IMR-90 (cell line): ENCODE results near the gene LUZP1. TPM values are rescaled to one million over a fixed set of nuclear protein-coding genes. Genes with fewer than 3 reads are reported as not detected.

Experiments
- ATAC-seq: fragments of 200-7000 bp; cut with Tn5 transposase; 2 replicates; pipeline ENCODE4 v1.9.1; 2020; ENCODE audit warnings: low read depth, mild to moderate bottlenecking, moderate library complexity
- BruUV-seq: library from RNA; stranded (reverse); fragments of 400-500 nt; replicated peaks from 2 replicates; lab custom pipeline; 2021; lab: Mats Ljungman, UMichigan
- CTCF ChIA-PET: fragments of 300-600 bp; formaldehyde crosslinking; extraction: SDS; loops from one replicate; lab custom pipeline; 2021; ENCODE audit warnings: antibody characterized with exemption; lab: Yijun Ruan, JAX
- POLR2A ChIA-PET: fragments of 300-600 bp; sonication (Branson Sonifier 250); formaldehyde crosslinking; loops from one replicate; lab custom pipeline; 2022; ENCODE audit warnings: antibody characterized with exemption; ENCODE audit not compliant: unreplicated experiment; lab: Charles Lee
- DNase-seq: peaks from one replicate; pipeline ENCODE4 v3.0.0; 2013
- H2AFZ ChIP-seq: replicated peaks from 2 replicates; pipeline ENCODE3; 2013; ENCODE audit warnings: low read length, mild to moderate bottlenecking; ENCODE audit not compliant: poor library complexity
- H2AK5ac ChIP-seq: 2 replicates; pipeline ENCODE4 v1.6.1; 2013; ENCODE audit warnings: low read depth, low read length, inconsistent platforms
- H2AK9ac ChIP-seq: replicated peaks from 2 replicates; pipeline ENCODE3; 2013; ENCODE audit warnings: mild to moderate bottlenecking, low read depth, low read length, moderate library complexity; ENCODE audit not compliant: poor library complexity
- H2BK120ac ChIP-seq: 2 replicates; pipeline ENCODE4 v1.6.1; 2013; ENCODE audit warnings: low read depth, low read length, inconsistent platforms
- H2BK15ac ChIP-seq: 3 replicates; pipeline ENCODE4 v1.6.1; 2013; ENCODE audit warnings: low read depth, low read length, inconsistent platforms
- H2BK20ac ChIP-seq: 2 replicates; pipeline ENCODE4 v1.6.1; 2013; ENCODE audit warnings: low read depth, mild to moderate bottlenecking, inconsistent platforms, low read length, moderate library complexity
- H2BK5ac ChIP-seq: 2 replicates; pipeline ENCODE4 v1.6.1; 2013; ENCODE audit warnings: mild to moderate bottlenecking, low read depth, low read length, inconsistent platforms; ENCODE audit not compliant: poor library complexity, severe bottlenecking
- H3K14ac ChIP-seq: replicated peaks from 2 replicates; pipeline ENCODE4 v1.6.1; 2013; ENCODE audit warnings: low read depth, low read length, inconsistent platforms
- H3K18ac ChIP-seq: 2 replicates; pipeline ENCODE4 v1.6.1; 2013; ENCODE audit warnings: low read depth, low read length, control low read depth
- H3K23ac ChIP-seq: 2 replicates; pipeline ENCODE4 v1.6.1; 2013; ENCODE audit warnings: low read depth, low read length, inconsistent platforms
- H3K27ac ChIP-seq: 2 replicates; pipeline ENCODE4 v1.5.1; 2013; ENCODE audit warnings: mild to moderate bottlenecking, control low read depth, low read length; ENCODE audit not compliant: insufficient read depth
- H3K27me3 ChIP-seq: 2 replicates; pipeline ENCODE4 v1.6.1; 2013; ENCODE audit warnings: low read length; ENCODE audit not compliant: control insufficient read depth, insufficient read depth
- H3K36me3 ChIP-seq: 2 replicates; pipeline ENCODE4 v1.6.1; 2013; ENCODE audit warnings: low read length, mixed read lengths; ENCODE audit not compliant: control insufficient read depth, insufficient read depth
- H3K4ac ChIP-seq: 2 replicates; pipeline ENCODE4 v1.6.1; 2013; ENCODE audit warnings: low read depth, low read length, inconsistent platforms
- H3K4me1 ChIP-seq: 2 replicates; pipeline ENCODE4 v1.6.1; 2013; ENCODE audit warnings: low read length, mixed read lengths; ENCODE audit not compliant: control insufficient read depth, insufficient read depth
- H3K4me2 ChIP-seq: 2 replicates; pipeline ENCODE4 v1.6.1; 2013; ENCODE audit warnings: low read depth, mild to moderate bottlenecking, control low read depth, low read length, moderate library complexity
- H3K4me3 ChIP-seq: 2 replicates; pipeline ENCODE4 v1.5.1; 2013; ENCODE audit warnings: low read depth, mild to moderate bottlenecking, control low read depth, low read length, moderate library complexity; ENCODE audit not compliant: insufficient read depth
- H3K56ac ChIP-seq: 2 replicates; pipeline ENCODE4 v1.6.1; 2013; ENCODE audit warnings: low read length, inconsistent platforms; ENCODE audit not compliant: insufficient read depth; ENCODE audit errors: extremely low read depth
- H3K79me1 ChIP-seq, 2 experiments: 2 replicates each; pipeline ENCODE4 v1.6.1; 2013; ENCODE audit warnings: low read length in 2 of 2, inconsistent platforms in 1 of 2, low read depth in 1 of 2
- H3K9ac ChIP-seq: 2 replicates; pipeline ENCODE4 v1.6.1; 2013; ENCODE audit warnings: low read depth, low read length, control low read depth
- H3K9me1 ChIP-seq: 2 replicates; pipeline ENCODE4 v1.6.1; 2013; ENCODE audit warnings: low read length, inconsistent platforms; ENCODE audit not compliant: insufficient read depth
- H3K9me3 ChIP-seq: 2 replicates; pipeline ENCODE4 v1.6.1; 2013; ENCODE audit warnings: low read length; ENCODE audit not compliant: control insufficient read depth, insufficient read depth
- H4K20me1 ChIP-seq: 2 replicates; pipeline ENCODE4 v1.6.1; 2013; ENCODE audit warnings: low read length, inconsistent platforms; ENCODE audit not compliant: insufficient read depth
- H4K5ac ChIP-seq: 2 replicates; pipeline ENCODE4 v1.6.1; 2013; ENCODE audit warnings: mild to moderate bottlenecking, low read depth, low read length, control low read depth
- H4K8ac ChIP-seq, 2 experiments: 2 replicates each; pipeline ENCODE4 v1.6.1; 2013; ENCODE audit warnings: low read depth in 2 of 2, low read length in 2 of 2, control low read depth in 1 of 2, inconsistent platforms in 1 of 2
- H4K91ac ChIP-seq: 2 replicates; pipeline ENCODE4 v1.6.1; 2013; ENCODE audit warnings: low read depth, low read length, inconsistent platforms; ENCODE audit not compliant: insufficient read depth
- CEBPB ChIP-seq: IDR thresholded peaks from 2 replicates; pipeline ENCODE4 v1.6.1; 2012; ENCODE audit warnings: low read depth, low read length, improper control_type of control experiment
- CTCF ChIP-seq: conservative IDR thresholded peaks from 2 replicates; pipeline ENCODE4 v1.5.1; 2012; ENCODE audit warnings: mild to moderate bottlenecking, low read depth, low read length, improper control_type of control experiment
- FOS ChIP-seq: fragments of 150-350 bp; IDR thresholded peaks from 2 replicates; pipeline ENCODE4 v1.6.1; 2016; ENCODE audit warnings: low read depth, low read length
- NFE2L2 ChIP-seq: fragments of 150-350 bp; IDR thresholded peaks from 2 replicates; pipeline ENCODE4 v1.6.1; 2016; ENCODE audit warnings: low read depth, mild to moderate bottlenecking, low read length
- RAD21 ChIP-seq: IDR thresholded peaks from 2 replicates; pipeline ENCODE4 v1.6.1; 2012; ENCODE audit warnings: low read length, improper control_type of control experiment
- RFX5 ChIP-seq: IDR thresholded peaks from 2 replicates; pipeline ENCODE4 v1.8.0; 2012; ENCODE audit warnings: low read depth, mild to moderate bottlenecking, low read length, moderate library complexity
- USF2 ChIP-seq: fragments of 150-350 bp; IDR thresholded peaks from 2 replicates; pipeline ENCODE4 v1.6.1; 2017; ENCODE audit warnings: mild to moderate bottlenecking, antibody characterized with exemption, low read length, low read depth
- WGBS, 2 experiments: methylation state at CpG; one replicate each; pipeline versions ENCODE4 v1.1.5 to v1.1.7; 2013; ENCODE audit warnings: missing lambda C conversion rate in 2 of 2; ENCODE audit not compliant: insufficient read length in 1 of 2; ENCODE audit errors: extremely low coverage in 2 of 2; 5-methylcytosine and 5-hydroxymethylcytosine counted together
- dilution Hi-C: fragments of 300-500 bp; cut with HindIII; formaldehyde crosslinking; loops from one replicate; pipeline ENCODE4 v1.14.3; 2018; ENCODE audit warnings: low sequenced_read_pairs; ENCODE audit not compliant: unreplicated experiment
- in situ Hi-C: fragments of 300-500 bp; cut with MboI; formaldehyde crosslinking; loops from 3 replicates; pipeline ENCODE4 v1.14.3; 2019; ENCODE audit warnings: low sequenced_read_pairs, inconsistent platforms, mixed read lengths
- intact Hi-C: fragments of 100-400 bp; cut with micrococcal nuclease; formaldehyde crosslinking; loops from 2 replicates; pipeline ENCODE4 v1.10.0; 2022
- polyA plus RNA-seq, 3 experiments: library from polyadenylated mRNA; depleted of rRNA; stranded (reverse); fragments of >200 nt; gene quantifications; 2 replicates each; pipeline ENCODE4 v1.2.3, GENCODE V29; 2012; ENCODE audit warnings: low replicate concordance in 1 of 3
- total RNA-seq: library from RNA; depleted of rRNA; stranded (reverse); fragments of >200 nt; gene quantifications from 2 replicates; pipeline ENCODE4 v1.2.3, GENCODE V29; 2012

The LUZP1 gene
- total and polyA plus RNA-seq, 2 of the 4 experiments (the other 2 are of a cell fraction) = 13.1 to 31.7 TPM

GRCh38 chr1:23210963-23211362 lies 42.3 kb upstream of the LUZP1 start:
- ChIA-PET CTCF (interaction anchor here (1.0 kb wide), 1 partner anchor 112 kb away, joined by 3 read pairs; no protein-coding TSS in a partner anchor), POLR2A (no interaction called here)
- intact Hi-C loops (no loop called here), in situ Hi-C loops (no loop called here), dilution Hi-C loops (no loop called here)
- no peak overlapping the region for H2AK5ac ChIP-seq
- H2AK9ac ChIP-seq = no peak overlapping the region
- H3K18ac ChIP-seq = no peak overlapping the region
- no peak overlapping the region for H3K4ac ChIP-seq
- no peak overlapping the region for H3K23ac ChIP-seq
- H2BK15ac ChIP-seq = no peak overlapping the region
- H4K8ac ChIP-seq = no peak overlapping the region
- H2BK20ac ChIP-seq = no peak overlapping the region
- no peak overlapping the region for H2BK5ac ChIP-seq
- H3K9ac ChIP-seq = no peak overlapping the region
- no peak for TF ChIP-seq CTCF
- no peak for TF ChIP-seq FOS
- no peak for TF ChIP-seq CEBPB
- no peak for TF ChIP-seq NFE2L2
- no peak for TF ChIP-seq RAD21
- TF ChIP-seq RFX5 = no peak
- no peak for TF ChIP-seq USF2
- no peak for ATAC-seq
- no peaks in the 10 kb centered on the region for H3K9me3 ChIP-seq
- H3K9me1 ChIP-seq = peaks cover 4% of the 10 kb centered on the region; the same call in 1 of the 2 replicates
- no peak overlapping the region for H4K5ac ChIP-seq
- no peaks in the 10 kb centered on the region for H3K36me3 ChIP-seq
- H3K14ac ChIP-seq = no peak overlapping the region
- no TSS peak for BruUV-seq
- no peak overlapping the region for H3K4me3 ChIP-seq
- 30% methylated on average over 2 of the region's 2 CpGs; no CpG with 5 or more reads in 1 of the 2 experiments for WGBS, 2 experiments
- no peak overlapping the region for H3K56ac ChIP-seq
- H4K91ac ChIP-seq = no peak overlapping the region
- H2AFZ ChIP-seq = no peak overlapping the region
- no peak overlapping the region for H3K27ac ChIP-seq
- DNase-seq = no peak
- no peak overlapping the region for H3K4me2 ChIP-seq
- H2BK120ac ChIP-seq = no peak overlapping the region
- H4K20me1 ChIP-seq = no peaks in the 10 kb centered on the region
- H3K4me1 ChIP-seq = no peaks in the 10 kb centered on the region
- H3K27me3 ChIP-seq = peaks cover 45% of the 10 kb centered on the region
- no peaks in the 10 kb centered on the region for H3K79me1 ChIP-seq
